ENCODE results near the gene DIAPH3.

DNA sequence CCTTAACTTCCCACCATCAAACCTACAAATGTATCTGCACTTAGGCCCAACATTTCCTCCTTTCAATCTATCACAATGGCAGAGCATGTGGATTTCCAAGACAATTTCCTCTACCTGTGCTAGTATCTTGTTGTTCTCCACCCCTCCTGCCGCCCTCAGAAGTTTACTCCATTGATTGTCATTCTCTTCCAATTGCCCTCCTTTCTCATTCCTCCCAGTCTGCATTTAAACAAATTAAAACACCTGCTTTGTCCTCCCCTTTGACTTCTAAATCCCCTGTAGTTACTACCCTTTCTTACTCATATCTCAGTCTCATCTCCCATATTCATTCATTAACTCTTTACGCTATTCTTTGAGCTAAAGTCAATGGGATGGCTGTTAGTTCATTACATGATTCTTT lies 370.6 kb downstream of the DIAPH3 start:
- TF ChIP-seq, protein P1, sequence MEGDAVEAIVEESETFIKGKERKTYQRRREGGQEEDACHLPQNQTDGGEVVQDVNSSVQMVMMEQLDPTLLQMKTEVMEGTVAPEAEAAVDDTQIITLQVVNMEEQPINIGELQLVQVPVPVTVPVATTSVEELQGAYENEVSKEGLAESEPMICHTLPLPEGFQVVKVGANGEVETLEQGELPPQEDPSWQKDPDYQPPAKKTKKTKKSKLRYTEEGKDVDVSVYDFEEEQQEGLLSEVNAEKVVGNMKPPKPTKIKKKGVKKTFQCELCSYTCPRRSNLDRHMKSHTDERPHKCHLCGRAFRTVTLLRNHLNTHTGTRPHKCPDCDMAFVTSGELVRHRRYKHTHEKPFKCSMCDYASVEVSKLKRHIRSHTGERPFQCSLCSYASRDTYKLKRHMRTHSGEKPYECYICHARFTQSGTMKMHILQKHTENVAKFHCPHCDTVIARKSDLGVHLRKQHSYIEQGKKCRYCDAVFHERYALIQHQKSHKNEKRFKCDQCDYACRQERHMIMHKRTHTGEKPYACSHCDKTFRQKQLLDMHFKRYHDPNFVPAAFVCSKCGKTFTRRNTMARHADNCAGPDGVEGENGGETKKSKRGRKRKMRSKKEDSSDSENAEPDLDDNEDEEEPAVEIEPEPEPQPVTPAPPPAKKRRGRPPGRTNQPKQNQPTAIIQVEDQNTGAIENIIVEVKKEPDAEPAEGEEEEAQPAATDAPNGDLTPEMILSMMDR (IDR thresholded peaks at IDR 0.05), result no peak
- TF ChIP-seq ZNF302 (CRISPR knock-in tag; IDR thresholded peaks at IDR 0.05) (no peak), JUNB (IDR thresholded peaks at IDR 0.05) (no peak), HDAC2 (IDR thresholded peaks at IDR 0.05) (no peak), CHD2 (IDR thresholded peaks at IDR 0.05; ENCODE audit: low read length, partially characterized antibody) (no peak), PBX3 (IDR thresholded peaks at IDR 0.05) (no peak), CEBPB (IDR thresholded peaks at IDR 0.05) (no peak), NR3C1 (IDR thresholded peaks at IDR 0.05) (no peak)
- TF ChIP-seq, protein P2, sequence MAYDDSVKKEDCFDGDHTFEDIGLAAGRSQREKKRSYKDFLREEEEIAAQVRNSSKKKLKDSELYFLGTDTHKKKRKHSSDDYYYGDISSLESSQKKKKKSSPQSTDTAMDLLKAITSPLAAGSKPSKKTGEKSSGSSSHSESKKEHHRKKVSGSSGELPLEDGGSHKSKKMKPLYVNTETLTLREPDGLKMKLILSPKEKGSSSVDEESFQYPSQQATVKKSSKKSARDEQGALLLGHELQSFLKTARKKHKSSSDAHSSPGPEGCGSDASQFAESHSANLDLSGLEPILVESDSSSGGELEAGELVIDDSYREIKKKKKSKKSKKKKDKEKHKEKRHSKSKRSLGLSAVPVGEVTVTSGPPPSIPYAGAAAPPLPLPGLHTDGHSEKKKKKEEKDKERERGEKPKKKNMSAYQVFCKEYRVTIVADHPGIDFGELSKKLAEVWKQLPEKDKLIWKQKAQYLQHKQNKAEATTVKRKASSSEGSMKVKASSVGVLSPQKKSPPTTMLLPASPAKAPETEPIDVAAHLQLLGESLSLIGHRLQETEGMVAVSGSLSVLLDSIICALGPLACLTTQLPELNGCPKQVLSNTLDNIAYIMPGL (CRISPR knock-in tag; IDR thresholded peaks at IDR 0.05; ENCODE audit: borderline replicate concordance), result no peak
